Natural killer cell (primary cell): Measurements from ENCODE around the gene TARS2. TPM values are rescaled to one million over a fixed set of nuclear protein-coding genes. Genes with fewer than 3 reads are reported as not detected.

ENCODE experiments used
- ATAC-seq, 3 donors: fragments of 150-1000 bp in 2 of 3; fragments of 200-7000 bp in 1 of 3; cut with Tn5 transposase; 1 replicate in 1 of 3; 2 replicates in 2 of 3; pipeline ENCODE4 v1.10.0; 2021; ENCODE audit warnings: mild to moderate bottlenecking in 2 of 3, moderate library complexity in 2 of 3
- DNase-seq, 2 donors: peaks; one replicate each; pipeline versions ENCODE4 v3.0.0 to v3.0.0-alpha.2; 2013 to 2021; ENCODE audit warnings: mixed read lengths in 1 of 2
- H3K27ac ChIP-seq: one replicate; pipeline ENCODE4 v1.5.1; 2013; ENCODE audit warnings: mild to moderate bottlenecking, low read length
- H3K27me3 ChIP-seq: one replicate; pipeline ENCODE4 v1.6.1; 2013; ENCODE audit warnings: low read length; ENCODE audit not compliant: control insufficient read depth, insufficient read depth
- H3K36me3 ChIP-seq: one replicate; pipeline ENCODE4 v1.6.1; 2013; ENCODE audit warnings: low read length; ENCODE audit not compliant: control insufficient read depth, insufficient read depth
- H3K4me1 ChIP-seq: one replicate; pipeline ENCODE4 v1.6.1; 2013; ENCODE audit warnings: low read length; ENCODE audit not compliant: control insufficient read depth, insufficient read depth
- H3K4me3 ChIP-seq: one replicate; pipeline ENCODE4 v1.5.1; 2013; ENCODE audit warnings: low read length
- H3K9me3 ChIP-seq: one replicate; pipeline ENCODE4 v1.6.1; 2013; ENCODE audit warnings: low read length; ENCODE audit not compliant: control insufficient read depth, insufficient read depth
- H3K27ac Mint-ChIP-seq, 2 donors: one replicate each; pipeline ENCODE4 v1.8.0; 2022; ENCODE audit warnings: mild to moderate bottlenecking in 2 of 2, mixed read lengths in 2 of 2, moderate library complexity in 1 of 2
- H3K27me3 Mint-ChIP-seq, 2 donors: one replicate each; pipeline ENCODE4 v1.8.0; 2022; ENCODE audit warnings: low read depth in 2 of 2, mixed read lengths in 2 of 2
- H3K36me3 Mint-ChIP-seq: one replicate; pipeline ENCODE4 v1.8.0; 2022; ENCODE audit warnings: mixed read lengths
- H3K4me1 Mint-ChIP-seq, 2 donors: one replicate each; pipeline ENCODE4 v1.8.0; 2022; ENCODE audit warnings: mixed read lengths in 2 of 2
- H3K4me3 Mint-ChIP-seq: one replicate; pipeline ENCODE4 v1.8.0; 2022; ENCODE audit warnings: mild to moderate bottlenecking, moderate library complexity, mixed read lengths
- H3K9me3 Mint-ChIP-seq, 2 donors: one replicate each; pipeline ENCODE4 v1.8.0; 2022; ENCODE audit warnings: mixed read lengths in 2 of 2
- CTCF ChIP-seq: fragments of 200-600 bp; IDR thresholded peaks from one replicate; pipeline ENCODE4 v1.8.0; 2022; ENCODE audit warnings: antibody characterized with exemption
- WGBS: methylation state at CpG from one replicate; pipeline ENCODE4 v1.1.7; 2013; ENCODE audit warnings: missing lambda C conversion rate; ENCODE audit not compliant: insufficient coverage; 5-methylcytosine and 5-hydroxymethylcytosine counted together
- intact Hi-C: fragments of 100-400 bp; cut with micrococcal nuclease; formaldehyde crosslinking; loops from one replicate; pipeline ENCODE4 v1.14.2; 2022
- total RNA-seq, 4 donors: library from RNA; stranded (reverse); fragments of 120-200 nt in 1 of 4; gene quantifications; one replicate each; pipeline versions ENCODE4 v1.2.3 to v1.2.4, GENCODE V29; 2013 to 2022

The TARS2 gene
- total RNA-seq, 3 donors from 2014 or later (not counting 1 experiment from before 2014, with no cell fraction given) = 34.7 to 50.0 (median 44.9) TPM

GRCh38 chr1:150549496-150550221, 62.4 kb downstream of the TARS2 start:
- Histone ChIP-seq H3K27ac (no peak overlapping the region), H3K4me3 (no peak overlapping the region), H3K4me1 (peaks cover 43% of the 10 kb centered on the region), H3K9me3 (no peaks in the 10 kb centered on the region), H3K27me3 (peaks cover 4% of the 10 kb centered on the region), H3K36me3 (no peaks in the 10 kb centered on the region)
- Mint-ChIP-seq H3K36me3 (no peaks in the 10 kb centered on the region), H3K27me3 (peaks cover 0 to 15% of the 10 kb centered on the region in 2 donors), H3K27ac (peak overlapping the region in 1 of 2 donors; percentile 58), H3K4me3 (peak overlapping the region; percentile 84), H3K9me3 (no peaks in the 10 kb centered on the region), H3K4me1 (peaks cover 4 to 27% of the 10 kb centered on the region in 2 donors)
- no peak for TF ChIP-seq CTCF
- no peak for ATAC-seq
- intact Hi-C loops = no loop called here
- 35% methylated on average over 43 of the region's 43 CpGs for WGBS
- DNase-seq = no peak

- peaks cover 0 to 12% of the 10 kb centered on the region in 2 donors for H3K27me3 Mint-ChIP-seq
- Histone ChIP-seq H3K4me1 (peaks cover 43% of the 10 kb centered on the region), H3K4me3 (no peak overlapping the region), H3K27me3 (peaks cover 4% of the 10 kb centered on the region), H3K36me3 (no peaks in the 10 kb centered on the region), H3K9me3 (no peaks in the 10 kb centered on the region), H3K27ac (no peak overlapping the region)
- peak overlapping the region; percentile 35 for H3K4me3 Mint-ChIP-seq
- 90% methylated on average over 18 of the region's 22 CpGs for WGBS
- DNase-seq = no peak
- H3K36me3 Mint-ChIP-seq = no peaks in the 10 kb centered on the region
- H3K27ac Mint-ChIP-seq = no peak overlapping the region
- peaks cover 4 to 27% of the 10 kb centered on the region in 2 donors for H3K4me1 Mint-ChIP-seq
- no peak for TF ChIP-seq CTCF
- intact Hi-C loops = no loop called here
- no peaks in the 10 kb centered on the region for H3K9me3 Mint-ChIP-seq
- ATAC-seq = no peak
Measured at GRCh38 chr1:150550222-150551050, 63.2 kb downstream of the TARS2 start.

GRCh38 chr1:150551051-150551783, 64.0 kb downstream of the TARS2 start:
- H3K4me1 ChIP-seq = peaks cover 43% of the 10 kb centered on the region
- TF ChIP-seq CTCF = no peak
- WGBS = 49% methylated on average over 11 of the region's 11 CpGs
- ATAC-seq (no peak), DNase-seq (peak in 1 of 2 donors; percentile 46)
- H3K4me1 Mint-ChIP-seq = peaks cover 4 to 27% of the 10 kb centered on the region in 2 donors
- no peak overlapping the region for H3K27ac ChIP-seq
- no peak overlapping the region for H3K27ac Mint-ChIP-seq
- H3K4me3 Mint-ChIP-seq = peak overlapping the region; percentile 35
- H3K4me3 ChIP-seq = no peak overlapping the region
- peaks cover 4% of the 10 kb centered on the region for H3K27me3 ChIP-seq
- no peaks in the 10 kb centered on the region for H3K9me3 ChIP-seq
- H3K36me3 Mint-ChIP-seq = no peaks in the 10 kb centered on the region
- H3K9me3 Mint-ChIP-seq = no peaks in the 10 kb centered on the region
- intact Hi-C loops = no loop called here
- peaks cover 0 to 10% of the 10 kb centered on the region in 2 donors for H3K27me3 Mint-ChIP-seq
- H3K36me3 ChIP-seq = no peaks in the 10 kb centered on the region
